Smooth muscle cell (in vitro differentiated cells): ENCODE results near the gene ICOSLG. TPM values are rescaled to one million over a fixed set of nuclear protein-coding genes. Genes with fewer than 3 reads are reported as not detected.

Experiments
- DNase-seq: peaks from one replicate; lab custom pipeline; 2025; ENCODE audit not compliant: unreplicated experiment; lab: John Stamatoyannopoulos, UW
- H2AFZ ChIP-seq: fragments of 200-600 bp; sonication (generic); 2 replicates; pipeline ENCODE4 v1.6.0; 2016; ENCODE audit warnings: antibody characterized with exemption, low read depth, mild to moderate bottlenecking
- H3F3A ChIP-seq: fragments of 200-600 bp; sonication (generic); 2 replicates; pipeline ENCODE4 v1.6.0; 2017; ENCODE audit warnings: antibody characterized with exemption, low read depth
- H3K27ac ChIP-seq: fragments of 200-600 bp; sonication (generic); 2 replicates; pipeline ENCODE4 v1.5.1; 2016; ENCODE audit warnings: low read depth, mild to moderate bottlenecking
- H3K27me3 ChIP-seq: fragments of 200-600 bp; sonication (generic); 2 replicates; pipeline ENCODE4 v1.6.1; 2016; ENCODE audit warnings: low read depth, mild to moderate bottlenecking
- H3K36me3 ChIP-seq: fragments of 200-600 bp; sonication (generic); 2 replicates; pipeline ENCODE4 v1.5.1; 2016; ENCODE audit warnings: low read depth
- H3K4me1 ChIP-seq: fragments of 200-600 bp; sonication (generic); 2 replicates; pipeline ENCODE4 v1.5.1; 2016; ENCODE audit warnings: low read depth
- H3K4me2 ChIP-seq: fragments of 200-600 bp; sonication (generic); 2 replicates; pipeline ENCODE4 v1.6.0; 2016; ENCODE audit warnings: mild to moderate bottlenecking
- H3K4me3 ChIP-seq: fragments of 200-600 bp; sonication (generic); 2 replicates; pipeline ENCODE4 v1.5.1; 2016; ENCODE audit warnings: mild to moderate bottlenecking
- H3K79me2 ChIP-seq: fragments of 200-600 bp; sonication (generic); 2 replicates; pipeline ENCODE4 v1.6.0; 2016; ENCODE audit warnings: low read depth, mild to moderate bottlenecking
- H3K9ac ChIP-seq: fragments of 200-600 bp; sonication (generic); 2 replicates; pipeline ENCODE4 v1.6.0; 2016; ENCODE audit warnings: low read depth
- H3K9me3 ChIP-seq: fragments of 200-600 bp; sonication (generic); replicated peaks from 2 replicates; pipeline ENCODE4 v1.5.1; 2016; ENCODE audit warnings: low read depth
- H4K20me1 ChIP-seq: fragments of 200-600 bp; sonication (generic); 2 replicates; pipeline ENCODE4 v1.6.0; 2016; ENCODE audit warnings: low read depth
- CTCF ChIP-seq: fragments of 200-600 bp; sonication (generic); IDR thresholded peaks from 2 replicates; pipeline ENCODE4 v1.5.1; 2017; ENCODE audit warnings: borderline replicate concordance, mild to moderate bottlenecking, antibody characterized with exemption; ENCODE audit not compliant: insufficient read depth, poor library complexity, severe bottlenecking
- WGBS: methylation state at CpG from one replicate; pipeline ENCODE4 v1.1.7; 2016; ENCODE audit warnings: low lambda C conversion rate; 5-methylcytosine and 5-hydroxymethylcytosine counted together
- polyA plus RNA-seq: library from polyadenylated mRNA; unstranded; fragments of >200 nt; fragmentation: Nextera tagmentation; extraction: Ambion mirVana; gene quantifications from 2 replicates; pipeline ENCODE4 v1.2.1, GENCODE V29; 2016
- total RNA-seq: library from RNA; depleted of rRNA; stranded (reverse); fragments of >200 nt; gene quantifications from 2 replicates; pipeline ENCODE4 v1.2.3, GENCODE V29; 2014

ICOSLG gene
- total and polyA plus RNA-seq, 2 experiments from 2014 or later = 1.0 to 1.3 TPM

- DNase-seq = no peak
- no peak overlapping the region for H2AFZ ChIP-seq
- H3K4me1 ChIP-seq = no peaks in the 10 kb centered on the region
- 76% methylated on average over 5 of the region's 5 CpGs for WGBS
- no peak overlapping the region for H3K9ac ChIP-seq
- no peak overlapping the region for H3K4me2 ChIP-seq
- TF ChIP-seq CTCF = no peak
- H3K4me3 ChIP-seq = no peak overlapping the region
- no peaks in the 10 kb centered on the region for H4K20me1 ChIP-seq
- no peaks in the 10 kb centered on the region for H3K9me3 ChIP-seq
- H3K27me3 ChIP-seq = no peaks in the 10 kb centered on the region
- no peaks in the 10 kb centered on the region for H3K36me3 ChIP-seq
- no peaks in the 10 kb centered on the region for H3F3A ChIP-seq
- no peak overlapping the region for H3K27ac ChIP-seq
- H3K79me2 ChIP-seq = no peaks in the 10 kb centered on the region
These were observed 34.3 kb upstream of the ICOSLG start for GRCh38 chr21:44275041-44275440.

GRCh38 chr21:44273046-44273445 lies 32.3 kb upstream of the ICOSLG start:
- Histone ChIP-seq H2AFZ (no peak overlapping the region), H3K4me2 (no peak overlapping the region), H3K9ac (no peak overlapping the region), H3K4me3 (no peak overlapping the region), H3F3A (no peaks in the 10 kb centered on the region), H3K79me2 (no peaks in the 10 kb centered on the region), H3K27ac (no peak overlapping the region), H4K20me1 (no peaks in the 10 kb centered on the region), H3K4me1 (no peaks in the 10 kb centered on the region), H3K27me3 (no peaks in the 10 kb centered on the region), H3K36me3 (no peaks in the 10 kb centered on the region), H3K9me3 (no peaks in the 10 kb centered on the region)
- 88% methylated on average over 7 of the region's 7 CpGs for WGBS
- DNase-seq = no peak
- TF ChIP-seq CTCF = no peak

- Histone ChIP-seq H3F3A (no peaks in the 10 kb centered on the region), H2AFZ (no peak overlapping the region), H3K4me3 (no peak overlapping the region), H4K20me1 (no peaks in the 10 kb centered on the region), H3K9ac (no peak overlapping the region), H3K4me2 (no peak overlapping the region), H3K27ac (no peak overlapping the region), H3K79me2 (no peaks in the 10 kb centered on the region), H3K4me1 (no peaks in the 10 kb centered on the region), H3K9me3 (no peaks in the 10 kb centered on the region), H3K27me3 (no peaks in the 10 kb centered on the region), H3K36me3 (no peaks in the 10 kb centered on the region)
- no peak for DNase-seq
- WGBS = 89% methylated on average over 13 of the region's 18 CpGs
- TF ChIP-seq CTCF = no peak
These were observed 31.6 kb upstream of the ICOSLG start for GRCh38 chr21:44272284-44272858.
